Vagina (tissue), 2 donors: ENCODE results near the gene BST1.

ENCODE experiments used
- CTCF ChIP-seq, 3 experiments: fragments of 450-650 bp in 2 of 3; fragments of 200-600 bp in 1 of 3; sonication (generic) in 1 of 3; IDR thresholded peaks; one replicate each; pipeline ENCODE4 v1.5.1; 2017 to 2019; ENCODE audit warnings: antibody characterized with exemption in 3 of 3, mild to moderate bottlenecking in 2 of 3, moderate library complexity in 2 of 3
- POLR2A ChIP-seq, 2 donors: fragments of 450-650 bp; IDR thresholded peaks; one replicate each; pipeline ENCODE4 v1.6.1; 2017; ENCODE audit warnings: antibody characterized with exemption in 2 of 2, mild to moderate bottlenecking in 2 of 2, moderate library complexity in 2 of 2
- POLR2AphosphoS5 ChIP-seq, 2 donors: sonication (generic); formaldehyde crosslinking; IDR thresholded peaks; one replicate each; pipeline ENCODE4 v1.9.0; 2017; ENCODE audit warnings: antibody characterized with exemption in 2 of 2, mild to moderate bottlenecking in 2 of 2, low read depth in 1 of 2; ENCODE audit not compliant: insufficient read depth in 1 of 2

- no peak for TF ChIP-seq POLR2A (IDR thresholded peaks at IDR 0.05)
- no peak for TF ChIP-seq POLR2AphosphoS5 (IDR thresholded peaks at IDR 0.05; ENCODE audit: insufficient read depth in 1 of 2, low read depth in 1 of 2)
- TF ChIP-seq CTCF (IDR thresholded peaks at IDR 0.05), result no peak
Measured at GRCh38 chr4:15682242-15683142, 20.4 kb upstream of the BST1 start.
